ENCODE measurements around the gene MFSD2A. TPM values are rescaled to one million over a fixed set of nuclear protein-coding genes. Genes with fewer than 3 reads are reported as not detected.
"Not testable (repeated sequence)": the region's sequence is repeated elsewhere in the genome, so short reads cannot be mapped to it uniquely, and the experiment has no call there.

MFSD2A gene
- polyA plus RNA-seq, 1 donor, result 0.96 TPM

DNA sequence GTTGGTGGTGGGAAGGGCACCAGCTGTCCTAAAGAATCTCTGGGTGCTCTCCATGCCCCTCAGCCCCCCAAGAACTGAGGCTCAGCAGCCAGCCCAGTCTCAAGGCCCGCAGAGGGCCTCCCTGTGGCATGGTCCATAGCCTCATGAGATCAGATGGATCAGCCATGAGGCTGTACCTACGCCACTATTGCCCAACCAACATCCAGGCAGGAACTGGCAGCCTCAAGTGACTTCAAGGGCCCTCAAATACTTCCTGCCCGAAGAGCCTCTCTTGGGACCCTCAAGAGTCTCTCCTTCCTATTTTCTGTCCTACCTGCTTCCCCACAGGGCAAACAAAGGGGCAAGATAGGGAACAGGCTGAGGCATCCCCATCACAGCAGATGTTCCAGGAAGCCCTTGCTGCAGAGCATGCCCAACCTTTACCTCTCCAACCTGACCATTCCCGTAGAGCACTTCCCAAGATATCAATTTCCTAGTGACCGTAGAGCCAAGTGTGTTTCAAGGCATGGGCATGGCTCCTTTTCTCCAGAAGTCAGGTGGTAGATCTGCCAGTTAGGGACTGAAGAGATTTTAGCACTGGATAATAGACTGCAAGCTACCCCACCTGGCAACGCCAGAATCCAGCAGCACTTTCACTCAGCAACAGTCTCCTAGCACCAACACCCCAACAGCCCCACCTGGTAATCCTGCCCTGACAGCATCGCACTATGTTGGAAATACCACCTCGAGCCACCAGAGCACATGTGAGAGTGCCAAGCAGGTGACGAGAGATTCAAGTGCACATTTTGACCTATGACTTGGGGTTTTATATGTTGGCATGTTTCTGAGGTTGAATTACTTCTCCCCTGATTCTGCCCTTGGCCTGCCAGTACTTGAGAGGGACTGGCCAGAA, 13.7 kb upstream of the MFSD2A start:
- DNase-seq (ENCODE audit: low read depth), result no peak

DNA sequence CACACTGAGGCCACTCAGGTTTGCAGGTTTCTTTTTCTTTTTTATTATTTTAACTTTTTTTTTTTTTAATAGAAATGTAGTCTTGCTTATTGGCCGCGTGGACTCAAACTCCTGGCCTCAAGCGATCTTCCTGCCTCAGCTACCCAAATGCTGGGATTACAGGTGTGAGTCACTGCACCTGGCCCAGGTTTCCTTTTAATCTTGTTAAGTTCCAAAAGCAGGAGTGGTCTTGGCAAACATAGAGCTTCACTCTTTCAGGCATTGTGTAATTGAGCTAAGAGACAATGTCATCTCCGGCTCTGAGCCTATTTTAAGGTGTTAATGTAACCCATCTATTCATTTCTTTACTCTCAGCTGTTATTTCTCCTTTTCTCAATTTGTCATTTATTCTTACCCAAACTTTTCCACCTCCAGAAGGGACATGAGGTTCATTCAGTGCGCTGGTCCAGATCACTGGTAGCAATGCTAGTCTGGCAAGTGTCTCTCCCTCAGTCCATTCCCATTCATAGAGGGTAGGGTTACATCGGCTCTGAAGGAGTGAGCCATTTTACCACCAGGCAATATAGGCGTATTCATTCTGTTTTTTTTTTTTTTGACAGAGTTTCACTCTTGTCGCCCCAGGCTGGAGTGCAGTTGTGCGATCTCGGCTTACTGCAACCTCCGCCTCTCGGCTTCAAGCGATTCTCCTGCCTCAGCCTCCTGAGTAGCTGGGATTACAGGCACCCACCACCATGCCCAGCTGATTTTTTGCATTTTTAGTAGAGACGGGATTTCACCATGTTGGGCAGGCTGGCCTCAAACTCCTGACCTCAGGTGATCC, 11.3 kb upstream of the MFSD2A start:
- no peak for DNase-seq (ENCODE audit: low read depth)

DNA sequence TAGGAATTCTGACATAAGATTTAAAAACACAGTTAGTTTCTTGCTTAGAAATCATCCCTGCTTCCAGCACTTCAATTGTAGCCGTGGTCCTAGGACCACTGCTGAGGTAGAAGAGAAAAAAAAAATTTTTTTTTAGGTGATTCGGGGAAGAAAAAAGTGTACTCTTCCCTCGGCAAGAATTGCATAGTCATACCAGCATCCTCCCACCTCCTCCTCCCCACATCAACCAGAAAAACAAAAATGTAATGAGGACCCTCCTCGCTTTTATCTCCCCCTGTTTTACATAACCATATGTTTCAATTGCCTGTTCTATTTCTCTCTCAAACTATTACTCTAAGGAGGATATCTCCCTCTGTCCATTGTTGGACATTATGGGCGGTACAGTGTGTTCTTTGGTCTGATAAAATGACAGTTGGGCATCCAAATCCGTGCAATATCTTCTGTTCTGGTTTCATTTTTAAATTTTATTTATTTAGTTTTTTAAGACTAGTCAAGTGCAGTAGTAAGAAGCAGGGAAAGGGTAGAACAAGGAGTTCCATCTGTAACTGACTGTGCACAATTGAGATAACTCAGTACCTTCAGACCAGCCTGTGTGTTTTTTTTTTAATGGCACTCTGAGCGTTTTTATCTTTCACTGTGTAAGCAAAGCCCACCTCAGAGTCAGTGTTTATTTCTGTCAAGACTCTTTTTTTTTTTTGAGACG, 10.4 kb upstream of the MFSD2A start:
- DNase-seq (ENCODE audit: low read depth), result no peak

- no peak for DNase-seq (ENCODE audit: low read depth)
Measured at GRCh38 chr1:39946216-39946615, 8.7 kb upstream of the MFSD2A start.

DNA sequence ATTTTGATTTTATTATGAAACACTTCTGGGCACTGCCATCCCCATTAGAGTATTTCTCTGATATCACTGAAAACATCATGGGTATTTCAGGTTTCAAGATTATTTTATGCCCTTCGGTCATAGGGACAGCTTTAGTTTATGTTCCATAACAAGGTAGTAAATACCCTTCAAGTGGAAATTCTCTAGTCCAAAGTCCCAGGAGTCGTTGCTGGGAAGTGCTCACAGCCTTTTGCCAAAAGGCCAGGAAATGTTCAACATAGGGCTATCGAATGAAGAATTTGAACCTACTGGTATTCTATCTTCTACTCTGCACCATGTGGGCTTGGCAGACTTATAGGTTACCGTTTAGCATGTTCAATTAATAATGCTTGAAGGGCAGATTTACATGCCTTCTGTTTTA, 7.7 kb upstream of the MFSD2A start:
- DNase-seq (ENCODE audit: low read depth), result no peak

DNA sequence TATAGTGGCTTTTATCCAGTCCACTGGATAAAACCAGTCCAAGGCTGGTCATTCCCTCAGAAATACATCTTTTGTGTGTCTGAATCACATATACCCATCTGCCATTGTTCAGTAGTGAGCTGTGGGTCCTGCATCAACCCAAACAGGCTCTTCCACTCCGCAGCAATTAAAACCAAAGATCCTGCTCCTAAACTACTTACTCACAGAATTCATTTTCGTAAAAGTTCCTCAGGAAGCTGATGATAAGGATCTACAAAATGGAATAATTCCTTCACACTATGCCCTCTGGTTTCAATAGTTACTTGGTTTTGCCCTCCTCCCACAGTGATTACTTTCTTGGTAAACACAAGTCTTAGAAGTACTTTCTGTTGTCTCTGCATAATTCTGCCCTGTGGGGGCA, 5.1 kb upstream of the MFSD2A start:
- DNase-seq (ENCODE audit: low read depth), result no peak

GRCh38 chr1:39951926-39952325, 3.0 kb upstream of the MFSD2A start:
- DNase-seq (ENCODE audit: low read depth), result no peak

- DNase-seq (ENCODE audit: low read depth), result no peak
Measured at GRCh38 chr1:39952359-39953110, 2.4 kb upstream of the MFSD2A start.

DNA sequence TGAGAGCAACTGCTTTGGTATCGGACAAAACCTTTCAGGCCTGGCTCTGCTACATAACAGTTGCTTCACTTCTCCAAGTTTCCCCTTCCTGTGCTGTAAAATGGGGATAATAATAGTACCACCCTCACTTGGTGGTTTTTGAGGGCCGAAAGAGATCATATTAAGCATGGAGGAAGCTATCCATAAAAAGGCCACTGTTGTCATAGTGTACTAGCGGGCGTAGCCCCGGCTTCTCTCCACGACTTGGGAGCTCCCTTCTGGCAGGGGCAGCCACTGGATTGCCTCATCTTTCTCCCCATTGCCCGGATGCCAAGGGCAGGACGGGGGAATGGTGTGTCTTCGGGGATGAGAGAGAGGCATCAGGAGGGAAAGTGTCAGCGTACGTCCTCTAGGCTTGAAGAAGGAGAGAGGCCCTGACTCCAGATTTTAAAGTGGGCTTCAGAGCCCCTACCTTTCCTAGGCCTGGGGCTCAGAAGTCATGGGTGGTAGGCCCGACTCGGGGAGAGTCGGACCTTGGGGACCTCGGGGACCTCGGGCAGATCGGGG, 548 bp upstream of the MFSD2A start:
- DNase-seq (ENCODE audit: low read depth), result no peak

DNA sequence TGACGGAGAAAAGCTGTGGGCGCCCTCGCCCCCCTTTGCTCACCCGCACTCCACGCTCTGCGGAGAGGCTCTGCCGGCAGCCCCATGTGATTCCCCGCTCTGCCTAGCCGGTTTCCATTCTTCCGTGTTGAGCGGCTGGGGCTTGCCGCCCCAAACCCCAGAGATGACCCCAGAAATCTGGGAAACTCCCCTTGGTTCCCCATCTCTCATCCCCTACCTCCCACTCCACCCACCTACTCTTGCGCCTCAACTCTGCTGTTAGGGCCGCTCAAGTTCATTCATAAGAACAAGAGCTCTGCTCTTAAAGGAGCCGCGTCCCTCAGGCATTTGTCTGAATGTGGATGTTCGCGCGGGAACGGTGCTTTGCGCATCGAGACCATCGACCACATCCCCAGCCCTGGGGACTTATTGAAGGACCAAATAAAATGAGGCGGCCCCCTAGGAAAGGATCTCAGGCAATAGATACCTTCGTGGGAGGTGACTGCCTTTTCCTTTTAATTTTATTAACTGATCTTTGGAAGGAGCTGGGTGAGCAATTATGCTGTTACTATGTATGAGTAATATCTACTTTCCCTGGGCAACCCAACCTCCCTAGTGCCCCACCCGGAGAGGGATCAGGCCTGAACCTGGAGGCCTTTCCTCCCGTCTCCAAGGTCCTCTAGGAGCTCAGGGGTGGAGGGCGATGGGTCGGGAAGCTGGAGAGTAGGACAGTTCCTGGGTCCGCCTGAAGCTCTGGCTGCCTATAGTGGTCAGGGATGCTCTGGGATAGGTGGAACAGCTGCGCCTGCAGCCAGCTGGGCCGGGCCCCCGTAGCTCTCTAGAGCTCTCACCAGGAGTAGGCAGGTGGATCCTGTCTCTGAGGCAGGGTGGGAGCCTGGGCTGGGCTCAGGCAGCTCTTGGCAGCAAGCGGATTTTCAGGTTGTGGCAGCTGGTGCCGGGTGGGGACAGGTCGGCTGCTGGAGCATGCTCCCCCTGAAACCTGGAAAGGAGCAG, 898 bp downstream of the MFSD2A start:
- no peak for DNase-seq (ENCODE audit: low read depth)

GRCh38 chr1:39957299-39958015, 2.5 kb downstream of the MFSD2A start:
- DNase-seq (ENCODE audit: low read depth), result no peak

DNA sequence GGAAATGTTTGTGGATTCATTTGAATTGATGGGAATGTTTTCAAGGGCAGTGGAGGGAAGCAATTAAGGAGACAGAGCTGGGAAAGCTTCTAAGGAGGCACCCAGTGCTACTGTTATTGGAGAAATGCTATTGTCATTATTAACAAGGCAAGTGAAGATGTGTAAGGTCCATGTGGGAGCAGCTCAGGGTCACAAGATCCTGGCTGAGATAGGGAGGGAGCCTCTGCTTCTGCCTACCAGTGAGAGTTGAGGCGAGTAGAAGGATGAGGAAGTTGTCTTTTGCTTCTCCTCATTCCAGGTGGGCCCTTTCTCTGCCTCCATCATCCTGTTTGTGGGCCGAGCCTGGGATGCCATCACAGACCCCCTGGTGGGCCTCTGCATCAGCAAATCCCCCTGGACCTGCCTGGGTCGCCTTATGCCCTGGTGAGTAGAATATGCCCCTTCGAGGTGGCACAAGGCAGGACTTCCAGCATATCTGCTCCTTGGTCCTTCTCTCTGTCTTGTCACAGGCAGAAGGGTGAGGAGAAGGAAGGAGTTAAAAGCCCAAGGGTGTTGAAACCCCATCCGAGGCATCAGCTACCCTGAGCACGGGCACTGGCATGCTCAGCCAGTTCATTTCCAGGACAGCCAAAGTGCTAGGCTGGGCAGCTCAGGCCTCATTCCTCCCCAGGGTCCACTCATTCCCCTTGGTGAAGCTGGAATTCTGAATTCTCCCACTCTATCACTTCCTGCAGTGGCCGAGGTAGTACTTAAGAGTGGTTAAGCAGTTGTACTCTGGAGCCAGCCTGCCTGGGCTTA, 3.7 kb downstream of the MFSD2A start:
- no peak for DNase-seq (ENCODE audit: low read depth)

DNA sequence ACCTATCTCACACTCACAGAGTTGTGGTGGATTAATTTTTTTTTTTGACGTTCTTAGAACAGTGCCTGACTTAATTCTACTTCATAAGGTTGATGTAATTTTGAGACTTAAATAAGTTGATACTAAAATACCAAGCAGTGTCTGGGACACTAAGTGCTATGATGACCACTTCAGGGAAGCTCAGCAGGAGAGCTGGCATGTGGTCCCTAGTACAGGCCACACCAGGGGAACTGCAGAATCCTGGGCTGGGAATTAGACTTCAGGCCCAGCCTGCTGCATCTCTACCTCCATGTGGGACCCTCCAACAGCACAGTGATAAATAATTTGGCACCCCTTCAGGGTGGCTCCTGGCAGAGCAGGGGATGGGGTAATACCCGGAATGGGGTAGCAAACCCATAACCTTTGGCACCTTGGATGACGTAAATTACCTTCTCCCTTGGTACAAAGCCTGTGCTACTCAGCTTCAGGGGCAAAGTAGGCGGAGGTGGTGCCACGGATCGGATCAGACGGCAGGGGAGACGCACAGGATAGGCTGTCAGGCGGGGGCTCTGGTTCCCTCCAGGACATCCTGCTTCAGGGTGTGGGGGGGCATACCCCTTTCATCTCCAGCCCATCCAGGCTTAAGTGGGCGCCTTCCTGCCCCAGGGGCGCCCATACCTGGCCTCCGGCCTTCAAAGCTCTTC, 4.8 kb downstream of the MFSD2A start:
- DNase-seq (ENCODE audit: low read depth), result no peak

DNA sequence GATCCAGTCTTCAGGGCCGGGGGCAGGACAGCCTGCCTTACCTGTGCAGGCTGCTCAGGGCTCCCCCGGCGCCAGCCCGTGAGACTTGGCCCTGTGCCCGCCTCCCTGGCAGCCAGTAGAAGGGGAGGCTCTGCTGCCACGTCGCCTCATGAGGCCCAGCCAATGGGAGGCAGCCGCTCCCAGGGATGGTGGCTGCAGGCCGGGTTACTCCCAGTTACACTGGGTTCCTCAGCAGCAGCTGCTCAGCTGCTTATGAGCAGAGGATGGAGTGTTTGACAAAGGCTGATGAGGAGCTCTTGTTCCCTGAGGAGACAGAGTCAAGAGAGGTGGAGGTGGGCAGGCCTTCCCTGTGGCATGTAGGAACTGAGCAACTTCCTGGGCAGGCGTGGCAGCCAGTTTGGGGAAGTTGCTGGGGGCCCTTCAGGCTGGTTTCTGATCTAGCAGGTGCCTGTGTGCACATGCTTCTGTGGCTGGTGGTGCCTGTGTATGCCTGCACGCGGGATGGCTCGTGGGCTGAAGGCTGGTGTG, 5.5 kb downstream of the MFSD2A start:
- DNase-seq (ENCODE audit: low read depth), result no peak

DNA sequence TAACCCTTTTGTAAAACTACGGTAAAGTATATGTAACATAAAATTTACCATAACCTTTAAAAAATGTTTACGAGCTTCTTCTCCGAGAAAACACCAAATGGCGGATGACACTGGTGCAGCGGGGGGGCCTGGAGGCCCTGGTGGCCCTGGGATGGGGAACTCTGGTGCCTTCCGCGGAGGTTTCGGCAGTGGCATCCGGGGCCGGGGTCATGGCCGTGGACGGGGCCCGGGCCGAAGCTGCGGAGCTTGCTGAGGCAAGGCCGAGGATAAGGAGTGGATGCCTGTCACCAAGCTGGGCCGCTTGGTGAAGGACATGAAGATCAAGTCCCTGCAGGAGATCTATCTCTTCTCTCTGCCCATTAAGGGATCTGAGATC, 7.5 kb downstream of the MFSD2A start:
- DNase-seq (ENCODE audit: low read depth), result no peak

- not testable (repeated sequence) for DNase-seq (ENCODE audit: low read depth)
Measured at GRCh38 chr1:39962964-39963363, 8.0 kb downstream of the MFSD2A start.

DNA sequence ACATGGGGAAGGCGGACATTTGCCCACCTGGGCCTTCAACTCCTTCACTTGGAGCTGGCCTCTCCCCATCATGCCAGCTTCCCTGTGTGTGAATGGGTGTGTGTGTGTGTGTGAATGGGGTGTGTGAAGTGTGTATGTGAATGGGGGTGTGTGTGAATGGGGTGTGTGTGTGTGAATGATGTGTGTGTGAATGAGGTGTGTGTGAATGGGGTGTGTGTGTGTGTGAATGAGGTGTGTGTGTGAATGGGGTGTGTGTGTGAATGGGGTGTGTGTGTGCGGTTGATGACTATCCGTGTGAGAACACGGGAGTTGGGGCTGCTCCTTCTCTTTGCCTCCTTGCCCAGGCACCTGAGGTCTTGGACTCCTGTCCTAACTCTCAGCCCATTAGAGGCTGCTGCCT, 9.6 kb downstream of the MFSD2A start:
- DNase-seq (ENCODE audit: low read depth), result no peak

GRCh38 chr1:39965044-39965443, 10.1 kb downstream of the MFSD2A start:
- DNase-seq (ENCODE audit: low read depth), result no peak

Measured in forelimb muscle (tissue), 1 donor.